GM23338 (cell line): Measurements from ENCODE around the gene LMX1B. TPM values are rescaled to one million over a fixed set of nuclear protein-coding genes. Genes with fewer than 3 reads are reported as not detected.

ENCODE experiments used
- ATAC-seq: fragments of 200-7000 bp; cut with Tn5 transposase; 3 replicates; pipeline ENCODE4 v1.9.1; 2020
- DNase-seq: peaks from one replicate; pipeline ENCODE4 v3.0.0-alpha.2; 2015; ENCODE audit warnings: low spot score
- H2AFZ ChIP-seq: fragments of 200-600 bp; sonication (generic); 2 replicates; pipeline ENCODE4 v1.8.0; 2016; ENCODE audit warnings: antibody characterized with exemption, mild to moderate bottlenecking, moderate library complexity
- H3F3A ChIP-seq: fragments of 200-600 bp; sonication (generic); replicated peaks from 2 replicates; pipeline ENCODE4 v1.8.0; 2017; ENCODE audit warnings: antibody characterized with exemption, mixed run types, low read depth
- H3K27ac ChIP-seq: fragments of 200-600 bp; sonication (generic); 2 replicates; pipeline ENCODE4 v1.6.1; 2016; ENCODE audit warnings: low read depth
- H3K27me3 ChIP-seq: fragments of 200-600 bp; sonication (generic); 2 replicates; pipeline ENCODE4 v1.8.0; 2016; ENCODE audit warnings: mild to moderate bottlenecking, mixed run types, moderate library complexity; ENCODE audit not compliant: insufficient read depth
- H3K36me3 ChIP-seq: fragments of 200-600 bp; sonication (generic); 2 replicates; pipeline ENCODE4 v1.8.0; 2016; ENCODE audit warnings: mild to moderate bottlenecking; ENCODE audit not compliant: insufficient read depth
- H3K4me1 ChIP-seq: fragments of 200-600 bp; sonication (generic); 2 replicates; pipeline ENCODE4 v1.8.0; 2016; ENCODE audit warnings: mild to moderate bottlenecking, moderate library complexity; ENCODE audit not compliant: insufficient read depth
- H3K4me2 ChIP-seq: fragments of 200-600 bp; sonication (generic); 2 replicates; pipeline ENCODE4 v1.7.1; 2017; ENCODE audit warnings: mixed run types
- H3K4me3 ChIP-seq: fragments of 200-600 bp; sonication (generic); 2 replicates; pipeline ENCODE4 v1.6.1; 2016; ENCODE audit warnings: mixed run types
- H3K79me2 ChIP-seq: fragments of 200-600 bp; sonication (generic); replicated peaks from 2 replicates; pipeline ENCODE4 v1.8.0; 2017; ENCODE audit warnings: mild to moderate bottlenecking; ENCODE audit not compliant: insufficient read depth
- H3K9me2 ChIP-seq: fragments of 200-600 bp; sonication (generic); 2 replicates; pipeline ENCODE4 v1.8.0; 2017; ENCODE audit not compliant: insufficient read depth
- H4K20me1 ChIP-seq: fragments of 200-600 bp; sonication (generic); replicated peaks from 2 replicates; pipeline ENCODE4 v1.8.0; 2017; ENCODE audit warnings: mild to moderate bottlenecking; ENCODE audit not compliant: insufficient read depth
- H3K27ac Mint-ChIP-seq: 2 replicates; pipeline ENCODE4 v1.8.0; 2020; ENCODE audit warnings: inconsistent platforms, mild to moderate bottlenecking, moderate library complexity, mixed read lengths
- H3K27me3 Mint-ChIP-seq: 3 replicates; pipeline ENCODE4 v1.8.0; 2022; ENCODE audit warnings: low read depth, mild to moderate bottlenecking, moderate library complexity, mixed read lengths, inconsistent platforms; ENCODE audit not compliant: insufficient read depth, poor library complexity
- H3K36me3 Mint-ChIP-seq: 3 replicates; pipeline ENCODE4 v1.8.0; 2021; ENCODE audit warnings: low read depth, mild to moderate bottlenecking, inconsistent platforms, moderate library complexity, mixed read lengths
- H3K4me1 Mint-ChIP-seq: 3 replicates; pipeline ENCODE4 v1.8.0; 2020; ENCODE audit warnings: mild to moderate bottlenecking, inconsistent platforms, mixed read lengths
- H3K4me3 Mint-ChIP-seq: 3 replicates; pipeline ENCODE4 v1.8.0; 2021; ENCODE audit warnings: moderate library complexity, mild to moderate bottlenecking, inconsistent platforms, mixed read lengths
- H3K9me3 Mint-ChIP-seq: 3 replicates; pipeline ENCODE4 v1.8.0; 2020; ENCODE audit warnings: moderate library complexity, mild to moderate bottlenecking, inconsistent platforms, mixed read lengths
- CREB1 ChIP-seq: fragments of 250-450 bp; sonication (Bioruptor Pico); IDR thresholded peaks from 2 replicates; pipeline ENCODE4 v1.5.0; 2020; ENCODE audit warnings: low read depth, mild to moderate bottlenecking, moderate library complexity
- EZH2 ChIP-seq: fragments of 200-600 bp; sonication (generic); IDR thresholded peaks from one replicate; pipeline ENCODE4 v1.8.0; 2017; ENCODE audit warnings: antibody characterized with exemption, mild to moderate bottlenecking, low read depth; ENCODE audit not compliant: unreplicated experiment
- EZH2phosphoT487 ChIP-seq: fragments of 200-600 bp; sonication (generic); IDR thresholded peaks from one replicate; pipeline ENCODE4 v1.8.1; 2018; ENCODE audit warnings: antibody characterized with exemption; ENCODE audit not compliant: unreplicated experiment
- JUNB ChIP-seq: IDR thresholded peaks from one replicate; pipeline ENCODE4 v1.6.1; 2016; ENCODE audit warnings: antibody characterized with exemption; ENCODE audit not compliant: unreplicated experiment
- NANOG ChIP-seq: IDR thresholded peaks from 2 replicates; pipeline ENCODE4 v1.6.1; 2016; ENCODE audit warnings: antibody characterized with exemption, borderline replicate concordance
- STAT1 ChIP-seq: IDR thresholded peaks from one replicate; pipeline ENCODE4 v1.6.1; 2016; ENCODE audit warnings: antibody characterized with exemption; ENCODE audit not compliant: unreplicated experiment
- ZNF114 ChIP-seq: fragments of 250-450 bp; sonication (Bioruptor Pico); IDR thresholded peaks from 2 replicates; pipeline ENCODE4 v1.5.0; 2020; ENCODE audit warnings: mild to moderate bottlenecking, moderate library complexity
- polyA plus RNA-seq: library from polyadenylated mRNA; unstranded; fragments of >200 nt; fragmentation: Nextera tagmentation; extraction: Ambion mirVana; gene quantifications from 2 replicates; pipeline ENCODE4 v1.2.1, GENCODE V29; 2016
- total RNA-seq: library from RNA; depleted of rRNA; stranded (reverse); fragments of >200 nt; shearing (Covaris generic); gene quantifications from 2 replicates; pipeline ENCODE4 v1.2.3, GENCODE V29; 2014
- TF ChIP-seq, protein P1 (sequence below): IDR thresholded peaks from 2 replicates; pipeline ENCODE4 v1.6.1; 2016; ENCODE audit warnings: antibody characterized with exemption
- TF ChIP-seq, protein P2 (sequence below): fragments of 250-450 bp; sonication (Bioruptor Pico); IDR thresholded peaks from 2 replicates; pipeline ENCODE4 v1.5.0; 2020; ENCODE audit warnings: mild to moderate bottlenecking, moderate library complexity

LMX1B gene
- total and polyA plus RNA-seq, 2 experiments from 2014 or later, result 0.08 to 0.21 TPM

DNA sequence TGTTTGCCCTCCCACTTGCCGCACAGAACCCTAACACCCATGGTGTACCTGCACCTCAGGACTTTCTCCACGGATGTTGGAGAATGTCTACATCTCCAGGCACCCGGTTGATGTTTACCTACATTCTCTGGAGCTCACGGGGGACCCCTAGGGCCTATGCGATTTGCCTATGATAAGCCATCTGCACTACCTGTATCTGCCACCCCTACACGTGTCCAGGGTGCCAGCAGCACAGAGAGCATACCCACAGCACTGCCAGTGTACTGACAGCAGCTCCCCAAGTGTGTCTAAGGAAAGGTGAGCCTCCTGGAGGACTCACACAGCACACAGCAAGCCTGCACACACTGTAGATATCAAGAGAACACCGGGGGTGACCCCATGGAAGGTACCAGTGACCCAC is 31.3 kb upstream of the LMX1B start:
- Histone ChIP-seq H3K9me2 (no peaks in the 10 kb centered on the region), H3K27ac (no peak overlapping the region), H3K4me2 (no peak overlapping the region), H3F3A (no peaks in the 10 kb centered on the region), H2AFZ (peak overlapping the region; percentile 80; the same call in 1 of the 2 replicates), H4K20me1 (no peaks in the 10 kb centered on the region), H3K4me3 (no peak overlapping the region), H3K4me1 (no peaks in the 10 kb centered on the region; the same call in 1 of the 2 replicates), H3K27me3 (no peaks in the 10 kb centered on the region), H3K79me2 (no peaks in the 10 kb centered on the region), H3K36me3 (no peaks in the 10 kb centered on the region)
- no peak overlapping the region for H3K27ac Mint-ChIP-seq
- peaks cover 14% of the 10 kb centered on the region for H3K4me1 Mint-ChIP-seq
- H3K36me3 Mint-ChIP-seq, result no peaks in the 10 kb centered on the region
- H3K4me3 Mint-ChIP-seq, result no peak overlapping the region
- H3K27me3 Mint-ChIP-seq, result peaks cover 7% of the 10 kb centered on the region
- no peaks in the 10 kb centered on the region; the same call in 2 of the 3 replicates for H3K9me3 Mint-ChIP-seq
- no peak for TF ChIP-seq ZNF114 (CRISPR knock-in tag)
- TF ChIP-seq STAT1, result no peak
- no peak for TF ChIP-seq EZH2
- TF ChIP-seq, protein P1, sequence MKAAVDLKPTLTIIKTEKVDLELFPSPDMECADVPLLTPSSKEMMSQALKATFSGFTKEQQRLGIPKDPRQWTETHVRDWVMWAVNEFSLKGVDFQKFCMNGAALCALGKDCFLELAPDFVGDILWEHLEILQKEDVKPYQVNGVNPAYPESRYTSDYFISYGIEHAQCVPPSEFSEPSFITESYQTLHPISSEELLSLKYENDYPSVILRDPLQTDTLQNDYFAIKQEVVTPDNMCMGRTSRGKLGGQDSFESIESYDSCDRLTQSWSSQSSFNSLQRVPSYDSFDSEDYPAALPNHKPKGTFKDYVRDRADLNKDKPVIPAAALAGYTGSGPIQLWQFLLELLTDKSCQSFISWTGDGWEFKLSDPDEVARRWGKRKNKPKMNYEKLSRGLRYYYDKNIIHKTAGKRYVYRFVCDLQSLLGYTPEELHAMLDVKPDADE, result no peak
- TF ChIP-seq, protein P2, sequence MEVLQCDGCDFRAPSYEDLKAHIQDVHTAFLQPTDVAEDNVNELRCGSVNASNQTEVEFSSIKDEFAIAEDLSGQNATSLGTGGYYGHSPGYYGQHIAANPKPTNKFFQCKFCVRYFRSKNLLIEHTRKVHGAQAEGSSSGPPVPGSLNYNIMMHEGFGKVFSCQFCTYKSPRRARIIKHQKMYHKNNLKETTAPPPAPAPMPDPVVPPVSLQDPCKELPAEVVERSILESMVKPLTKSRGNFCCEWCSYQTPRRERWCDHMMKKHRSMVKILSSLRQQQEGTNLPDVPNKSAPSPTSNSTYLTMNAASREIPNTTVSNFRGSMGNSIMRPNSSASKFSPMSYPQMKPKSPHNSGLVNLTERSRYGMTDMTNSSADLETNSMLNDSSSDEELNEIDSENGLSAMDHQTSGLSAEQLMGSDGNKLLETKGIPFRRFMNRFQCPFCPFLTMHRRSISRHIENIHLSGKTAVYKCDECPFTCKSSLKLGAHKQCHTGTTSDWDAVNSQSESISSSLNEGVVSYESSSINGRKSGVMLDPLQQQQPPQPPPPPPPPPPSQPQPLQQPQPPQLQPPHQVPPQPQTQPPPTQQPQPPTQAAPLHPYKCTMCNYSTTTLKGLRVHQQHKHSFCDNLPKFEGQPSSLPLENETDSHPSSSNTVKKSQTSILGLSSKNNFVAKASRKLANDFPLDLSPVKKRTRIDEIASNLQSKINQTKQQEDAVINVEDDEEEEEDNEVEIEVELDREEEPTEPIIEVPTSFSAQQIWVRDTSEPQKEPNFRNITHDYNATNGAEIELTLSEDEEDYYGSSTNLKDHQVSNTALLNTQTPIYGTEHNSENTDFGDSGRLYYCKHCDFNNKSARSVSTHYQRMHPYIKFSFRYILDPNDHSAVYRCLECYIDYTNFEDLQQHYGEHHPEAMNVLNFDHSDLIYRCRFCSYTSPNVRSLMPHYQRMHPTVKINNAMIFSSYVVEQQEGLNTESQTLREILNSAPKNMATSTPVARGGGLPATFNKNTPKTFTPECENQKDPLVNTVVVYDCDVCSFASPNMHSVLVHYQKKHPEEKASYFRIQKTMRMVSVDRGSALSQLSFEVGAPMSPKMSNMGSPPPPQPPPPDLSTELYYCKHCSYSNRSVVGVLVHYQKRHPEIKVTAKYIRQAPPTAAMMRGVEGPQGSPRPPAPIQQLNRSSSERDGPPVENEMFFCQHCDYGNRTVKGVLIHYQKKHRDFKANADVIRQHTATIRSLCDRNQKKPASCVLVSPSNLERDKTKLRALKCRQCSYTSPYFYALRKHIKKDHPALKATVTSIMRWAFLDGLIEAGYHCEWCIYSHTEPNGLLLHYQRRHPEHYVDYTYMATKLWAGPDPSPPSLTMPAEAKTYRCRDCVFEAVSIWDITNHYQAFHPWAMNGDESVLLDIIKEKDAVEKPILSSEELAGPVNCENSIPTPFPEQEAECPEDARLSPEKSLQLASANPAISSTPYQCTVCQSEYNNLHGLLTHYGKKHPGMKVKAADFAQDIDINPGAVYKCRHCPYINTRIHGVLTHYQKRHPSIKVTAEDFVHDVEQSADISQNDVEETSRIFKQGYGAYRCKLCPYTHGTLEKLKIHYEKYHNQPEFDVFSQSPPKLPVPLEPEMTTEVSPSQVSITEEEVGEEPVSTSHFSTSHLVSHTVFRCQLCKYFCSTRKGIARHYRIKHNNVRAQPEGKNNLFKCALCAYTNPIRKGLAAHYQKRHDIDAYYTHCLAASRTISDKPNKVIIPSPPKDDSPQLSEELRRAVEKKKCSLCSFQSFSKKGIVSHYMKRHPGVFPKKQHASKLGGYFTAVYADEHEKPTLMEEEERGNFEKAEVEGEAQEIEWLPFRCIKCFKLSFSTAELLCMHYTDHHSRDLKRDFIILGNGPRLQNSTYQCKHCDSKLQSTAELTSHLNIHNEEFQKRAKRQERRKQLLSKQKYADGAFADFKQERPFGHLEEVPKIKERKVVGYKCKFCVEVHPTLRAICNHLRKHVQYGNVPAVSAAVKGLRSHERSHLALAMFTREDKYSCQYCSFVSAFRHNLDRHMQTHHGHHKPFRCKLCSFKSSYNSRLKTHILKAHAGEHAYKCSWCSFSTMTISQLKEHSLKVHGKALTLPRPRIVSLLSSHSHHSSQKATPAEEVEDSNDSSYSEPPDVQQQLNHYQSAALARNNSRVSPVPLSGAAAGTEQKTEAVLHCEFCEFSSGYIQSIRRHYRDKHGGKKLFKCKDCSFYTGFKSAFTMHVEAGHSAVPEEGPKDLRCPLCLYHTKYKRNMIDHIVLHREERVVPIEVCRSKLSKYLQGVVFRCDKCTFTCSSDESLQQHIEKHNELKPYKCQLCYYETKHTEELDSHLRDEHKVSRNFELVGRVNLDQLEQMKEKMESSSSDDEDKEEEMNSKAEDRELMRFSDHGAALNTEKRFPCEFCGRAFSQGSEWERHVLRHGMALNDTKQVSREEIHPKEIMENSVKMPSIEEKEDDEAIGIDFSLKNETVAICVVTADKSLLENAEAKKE (CRISPR knock-in tag), result no peak
- no peak for TF ChIP-seq JUNB
- no peak for TF ChIP-seq NANOG
- TF ChIP-seq EZH2phosphoT487, result no peak
- no peak for TF ChIP-seq CREB1 (CRISPR knock-in tag)
- ATAC-seq (no peak), DNase-seq (no peak)
